Left colon (tissue), 2 donors: Measurements from ENCODE around the gene NXF1. TPM values are rescaled to one million over a fixed set of nuclear protein-coding genes. Genes with fewer than 3 reads are reported as not detected.
A peak's percentile ranks its signal among the peaks of the same experiment; 100 is the strongest.
"Not testable (repeated sequence)": the region's sequence is repeated elsewhere in the genome, so short reads cannot be mapped to it uniquely, and the experiment has no call there.

Source experiments
- ATAC-seq: fragments of 200-7000 bp; cut with Tn5 transposase; one replicate; pipeline ENCODE4 v1.9.1; 2020; ENCODE audit warnings: mild to moderate bottlenecking, moderate library complexity
- DNase-seq, 2 donors: peaks; one replicate each; pipeline ENCODE4 v3.0.0-alpha.2; 2020
- intact Hi-C, 2 donors: fragments of 100-400 bp; cut with DNase I in 1 of 2; cut with micrococcal nuclease in 1 of 2; formaldehyde crosslinking; loops; one replicate each; pipeline versions ENCODE4 v1.11.2 to v1.14.0; 2022; cut with DNase I, micrococcal nuclease
- total RNA-seq, 2 donors: library from RNA; stranded (reverse); fragmentation: NEBNext Ultra II Directional; extraction: Animal tissue kit (Norgen Biotek cat#: 25700); gene quantifications; one replicate each; pipeline ENCODE4 v1.2.1, GENCODE V29; 2021
- donor health status: DM: no; HTN: no; CAD: no.
- donor health status: DM: yes; HTN: yes; CAD: no.

Gene NXF1
- total RNA-seq, 2 donors from 2014 or later: 50.4 to 51.0 TPM

DNA sequence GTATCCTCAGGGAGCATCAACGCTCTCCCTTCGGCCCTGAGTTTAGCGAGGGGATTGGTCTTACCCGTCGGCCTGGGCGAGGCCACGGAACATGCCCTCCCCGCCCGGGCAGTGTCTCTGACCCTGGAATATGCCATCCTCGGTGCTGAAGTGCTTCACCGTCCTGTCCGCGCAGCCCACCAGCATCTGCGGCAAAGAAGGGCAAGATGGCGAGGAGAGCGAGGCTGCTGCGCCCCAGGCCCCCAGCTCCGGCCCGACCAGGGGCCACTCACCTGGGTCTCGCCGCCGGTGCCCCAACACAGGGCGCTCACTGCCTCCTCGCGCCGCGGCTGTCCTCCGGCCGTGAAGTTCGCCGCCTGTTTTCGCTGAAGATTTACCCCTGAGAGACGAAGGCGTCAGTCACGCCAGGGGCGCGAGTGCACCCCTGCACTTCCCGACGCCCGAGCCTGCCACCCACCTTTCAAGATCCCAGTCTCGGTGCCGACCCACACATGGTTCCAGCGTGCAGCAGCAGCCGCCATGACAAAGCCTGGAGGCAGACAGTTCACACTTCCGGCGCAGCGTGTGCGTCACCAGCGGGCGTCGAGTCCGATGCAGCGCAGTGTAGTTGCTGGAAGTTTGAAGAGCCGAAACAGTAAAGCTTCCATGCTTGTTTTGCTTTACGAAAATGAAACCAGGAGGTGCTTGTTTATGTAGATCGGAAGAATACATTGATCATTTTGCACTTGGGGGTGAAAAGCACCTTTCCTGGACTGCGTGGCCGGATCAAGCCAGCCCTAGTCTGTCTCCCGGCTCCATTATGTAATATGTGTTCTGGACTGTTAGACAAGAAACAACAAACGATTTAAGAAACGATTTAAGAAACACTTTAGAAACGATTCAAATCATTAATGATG is 34.1 kb upstream of the NXF1 start, which contains the start of gene WDR74:
WDR74 (minus strand) TSS at position 541 of the 896 bp plus-strand sequence; CDS start at position 521, 20 bp downstream.
- peak; percentile 74 for ATAC-seq
- peak; percentile 93 to 95 for DNase-seq
- intact Hi-C loops: no loop called here

DNA sequence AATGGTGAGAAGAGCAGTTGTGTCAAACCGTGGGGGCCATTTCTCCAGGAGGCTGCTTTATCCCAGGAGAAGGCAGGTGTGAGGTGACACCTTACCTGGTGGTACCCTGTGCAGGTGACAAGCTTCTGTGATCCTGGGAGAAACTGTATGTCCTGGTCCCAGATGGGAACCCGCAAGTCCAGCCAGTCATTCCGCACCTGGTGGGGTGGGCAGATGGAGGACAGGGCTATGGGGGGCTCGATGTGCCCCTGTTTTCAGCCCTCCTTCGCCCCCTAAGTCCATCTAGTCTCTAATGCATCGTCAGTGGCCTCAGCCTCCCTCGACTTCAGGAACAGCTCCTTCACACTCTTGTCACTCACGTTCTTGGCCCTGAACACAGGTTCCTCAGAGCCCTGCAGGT is 30.1 kb upstream of the NXF1 start:
- DNase-seq (no peak), ATAC-seq (no peak)
- intact Hi-C loops: no loop called here

DNA sequence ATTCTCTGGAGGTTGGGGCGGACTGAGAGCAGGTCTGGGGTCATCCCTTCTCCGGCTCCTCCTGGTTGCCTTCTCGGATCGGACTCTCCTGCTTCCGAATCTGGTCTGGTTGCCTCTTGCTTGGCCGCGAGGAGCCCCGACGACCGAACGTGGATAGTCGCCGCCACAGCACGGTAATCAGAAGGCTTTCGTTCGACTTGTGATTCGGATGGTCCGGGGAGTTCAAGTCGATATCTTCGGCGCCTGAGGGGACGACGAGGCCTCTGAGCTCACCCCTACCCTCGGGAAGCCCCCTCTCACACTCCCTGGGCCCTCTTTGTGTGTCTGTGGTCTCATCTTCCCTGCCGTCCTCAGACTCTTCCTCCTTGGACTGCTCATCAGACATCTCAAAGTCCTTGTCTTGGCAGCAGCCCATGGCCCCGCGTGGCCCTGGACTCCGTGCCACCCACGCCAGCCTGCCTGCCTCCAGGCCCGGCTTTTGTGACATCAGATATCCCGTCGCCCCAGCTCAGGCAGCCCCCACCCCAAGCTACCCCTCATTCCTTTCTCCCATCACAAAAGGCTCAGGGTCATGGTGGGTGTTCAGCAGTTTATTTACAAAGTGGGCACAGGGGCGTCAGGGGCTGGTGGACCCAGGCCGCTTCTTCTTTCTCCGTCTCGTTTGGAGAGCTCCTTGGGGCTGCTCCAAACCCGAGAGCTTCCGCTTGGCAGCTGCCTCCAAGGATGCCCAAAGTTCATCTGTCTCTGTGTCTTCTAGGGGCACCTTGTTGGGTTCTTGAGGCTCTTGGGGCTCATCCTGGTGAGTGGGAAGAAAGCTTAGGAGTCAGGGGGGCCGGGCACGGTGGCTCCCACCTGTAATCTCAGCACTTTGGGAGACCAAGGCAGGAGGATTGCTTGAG is 27.3 kb upstream of the NXF1 start, which contains the start of gene TEX54:
TEX54 (minus strand) TSS at position 506 of the 899 bp plus-strand sequence.
- ATAC-seq (peak; percentile 27), DNase-seq (peak; percentile 33 to 56)
- intact Hi-C loops: no loop called here

DNA sequence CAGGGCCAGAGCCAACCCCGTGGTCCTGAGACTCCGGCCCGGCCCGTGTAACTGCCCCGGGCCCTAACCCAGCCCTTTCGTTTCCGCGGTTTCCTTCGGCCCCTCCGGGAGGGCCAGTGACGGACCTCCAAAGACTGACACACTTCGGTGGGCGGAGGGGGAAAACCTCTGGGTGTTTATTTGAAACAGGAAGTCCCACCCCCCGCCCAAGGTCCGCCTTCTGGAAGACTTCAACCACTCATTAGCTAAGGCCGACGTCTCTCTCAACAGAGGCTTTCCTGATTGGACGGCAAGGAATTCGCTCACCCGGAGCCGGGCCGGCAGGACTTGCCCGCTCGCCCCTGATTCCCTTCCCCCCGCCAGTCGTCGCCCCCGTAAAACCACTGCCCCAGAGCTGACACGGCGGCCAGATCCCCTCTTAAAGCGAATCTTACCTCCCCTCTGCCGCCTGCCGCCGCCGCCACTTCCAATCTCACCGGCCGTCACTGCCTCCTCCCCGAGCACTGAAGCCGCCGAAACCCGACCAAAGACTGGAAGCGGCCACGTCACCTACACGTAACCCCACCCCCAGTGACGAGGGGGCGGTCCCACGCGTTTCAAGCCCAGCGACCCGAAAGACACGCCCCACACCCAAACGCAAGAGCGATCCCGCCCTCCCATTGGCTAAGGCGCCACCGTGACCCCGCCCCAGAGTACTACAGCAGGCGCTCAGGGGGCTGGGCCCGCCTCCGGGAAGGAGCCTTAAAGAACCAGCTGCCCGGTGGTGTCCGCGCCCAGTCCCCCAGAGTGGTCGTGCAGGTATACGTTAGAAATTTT is 26.5 kb upstream of the NXF1 start, which contains the start of gene STX5:
STX5 (minus strand) TSS at position 532 of the 816 bp plus-strand sequence. CDS start 808 bp downstream, outside the sequence.
- intact Hi-C loops: no loop called here
- peak; percentile 99 to 100 for DNase-seq
- peak; percentile 95 for ATAC-seq

DNA sequence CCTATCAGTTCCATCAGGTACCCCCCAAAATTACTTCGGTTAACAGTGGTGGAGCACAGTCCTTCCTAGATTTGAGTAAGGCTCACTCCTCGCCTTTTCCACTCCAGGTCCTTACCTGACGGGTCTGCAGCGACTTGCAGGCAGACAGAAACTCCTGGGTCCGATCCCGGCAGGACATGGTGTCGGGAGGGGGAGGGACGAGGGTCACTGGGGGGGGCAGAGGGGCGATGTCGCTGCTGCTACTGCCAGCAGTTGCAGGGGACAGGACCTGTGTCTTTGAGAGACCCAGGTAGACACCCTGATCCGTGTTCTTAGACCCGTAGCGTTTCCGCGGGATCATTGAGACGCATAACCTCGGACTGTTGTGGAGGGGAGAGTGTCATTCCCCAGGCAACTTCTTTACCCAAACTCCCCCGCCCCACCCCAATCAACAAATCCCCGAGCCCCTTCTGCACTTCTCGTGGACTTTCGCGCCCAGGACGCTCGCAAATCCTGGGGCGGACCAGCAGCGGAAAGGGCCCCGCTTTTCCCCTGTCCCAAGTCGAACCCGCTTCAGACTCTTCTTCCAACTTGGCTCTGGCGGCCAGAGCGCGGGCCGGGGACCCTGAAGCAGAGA is 25.8 kb upstream of the NXF1 start:
- DNase-seq (no peak), ATAC-seq (no peak)
- intact Hi-C loops: no loop called here

DNA sequence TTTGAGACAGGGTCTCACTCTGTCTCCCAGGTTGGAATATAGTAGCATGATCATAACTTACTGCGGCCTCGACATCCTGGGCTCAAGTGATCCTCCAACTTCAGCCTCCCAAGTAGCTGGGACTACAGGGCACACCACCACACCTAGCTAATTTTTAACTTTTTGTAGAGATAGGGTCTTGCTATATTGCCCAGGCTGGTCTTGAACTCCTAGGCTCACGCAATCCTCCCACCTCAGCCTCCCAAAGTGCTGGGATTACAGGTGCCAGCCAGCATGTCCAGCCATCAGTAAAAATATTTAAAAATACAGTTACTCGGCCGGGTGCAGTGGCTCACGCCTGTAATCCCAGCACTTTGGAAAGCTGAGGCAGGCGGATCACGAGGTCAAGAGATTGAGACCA is 22.9 kb upstream of the NXF1 start:
- ATAC-seq, DNase-seq, intact Hi-C loops: not testable (repeated sequence)

DNA sequence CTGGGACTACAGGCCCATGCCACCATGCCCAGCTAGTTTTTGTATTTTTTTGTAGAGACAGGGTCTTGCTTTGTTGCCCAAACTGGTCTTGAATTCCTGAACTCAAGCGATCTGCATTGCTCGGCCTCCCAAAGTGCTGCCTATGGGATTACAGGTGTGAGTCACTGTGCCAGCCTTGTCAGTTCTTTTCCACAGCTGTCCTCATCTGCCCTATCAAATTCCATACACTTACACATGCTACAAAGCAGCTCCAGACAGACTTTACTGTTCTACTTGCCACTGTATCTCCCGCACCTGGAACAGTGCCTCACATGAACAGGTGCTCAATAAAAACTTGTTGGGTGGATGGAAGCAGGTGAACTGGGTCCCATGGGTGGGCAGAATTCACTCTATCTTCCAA is 18.4 kb upstream of the NXF1 start:
- ATAC-seq (no peak), DNase-seq (no peak)
- intact Hi-C loops: no loop called here

DNA sequence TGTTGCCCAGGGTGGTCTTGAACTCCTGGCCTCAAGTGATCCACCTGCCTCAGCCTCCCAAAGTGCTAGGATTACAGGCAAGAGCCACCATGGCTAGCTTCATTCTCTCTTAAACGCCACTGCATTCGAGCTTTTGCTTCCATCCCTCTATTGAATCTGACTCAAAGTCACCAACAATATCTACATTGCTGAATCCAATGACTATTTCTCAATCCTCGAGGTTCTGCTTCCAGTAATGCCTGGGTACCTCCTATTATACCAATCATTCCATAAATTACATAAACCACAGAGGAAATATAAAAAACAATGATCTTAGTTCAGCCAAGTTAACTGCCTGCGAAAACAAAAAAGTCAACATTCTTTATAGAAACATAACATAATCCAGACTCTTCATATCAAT is 11.9 kb upstream of the NXF1 start:
- intact Hi-C loops: no loop called here

DNA sequence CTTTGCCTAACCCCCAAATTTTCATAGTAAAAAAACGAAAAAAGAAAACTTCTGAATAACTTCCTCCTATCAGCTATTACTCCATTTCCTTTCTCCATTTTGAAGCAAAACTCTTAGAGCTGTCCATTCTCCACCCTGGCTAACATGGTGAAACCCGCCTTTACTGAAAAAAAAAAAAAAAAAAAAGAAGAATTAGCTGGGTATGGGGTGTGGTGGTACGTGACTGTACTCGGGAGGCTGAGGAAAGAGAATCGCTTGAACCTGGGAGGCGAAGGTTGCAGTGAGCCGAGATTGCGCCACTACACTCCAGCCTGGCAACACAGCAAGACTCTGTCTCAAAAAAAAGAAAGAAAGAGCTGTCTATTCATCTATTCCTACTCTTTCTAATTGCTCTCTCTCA is 11.3 kb upstream of the NXF1 start:
- DNase-seq (no peak), ATAC-seq (no peak)

More for the DNA sequence above, 11.9 kb upstream of the NXF1 start:
- DNase-seq (no peak), ATAC-seq (no peak)

DNA sequence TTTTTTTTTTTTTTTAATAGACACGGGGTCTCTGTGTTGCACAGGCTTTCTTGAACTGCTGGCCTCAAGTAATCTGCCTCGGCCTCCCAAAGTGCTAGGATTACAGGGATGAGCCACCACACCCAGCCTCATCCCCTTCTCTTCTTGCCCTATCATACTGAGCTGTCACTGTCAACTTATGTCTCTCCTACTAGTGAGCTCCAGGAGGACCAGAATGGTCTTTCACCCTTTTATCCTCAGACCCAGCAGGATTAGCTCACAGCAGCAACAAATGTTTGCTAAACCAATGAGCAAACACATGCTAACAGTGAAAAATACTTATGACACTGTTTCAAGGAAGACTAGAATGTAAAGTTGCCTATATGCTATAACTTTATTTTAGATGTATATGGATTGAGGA is 6.4 kb upstream of the NXF1 start:
- intact Hi-C loops: no loop called here
- DNase-seq: no peak
- no peak for ATAC-seq

More for the DNA sequence above, 11.3 kb upstream of the NXF1 start:
- intact Hi-C loops: no loop called here

DNA sequence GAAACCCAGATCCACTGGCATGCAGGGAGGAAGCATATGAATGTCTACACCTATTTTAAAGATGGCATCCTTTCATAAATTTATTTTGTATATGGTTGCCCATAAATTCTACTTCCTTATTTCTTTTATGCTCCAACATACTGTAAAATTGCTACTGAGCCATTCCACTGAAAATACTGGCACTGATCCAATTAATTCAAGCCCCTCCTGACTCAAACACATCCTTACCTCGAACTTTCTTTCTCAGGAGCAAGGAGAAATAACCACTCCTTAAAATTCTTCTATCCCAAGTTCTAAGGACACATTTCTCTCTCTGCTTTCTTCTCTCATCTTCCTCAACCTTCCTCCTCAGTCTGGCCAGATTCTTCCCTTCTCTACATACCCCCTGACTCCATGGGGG is 5.5 kb upstream of the NXF1 start:
- intact Hi-C loops: no loop called here
- DNase-seq (no peak), ATAC-seq (peak; percentile 59)

DNA sequence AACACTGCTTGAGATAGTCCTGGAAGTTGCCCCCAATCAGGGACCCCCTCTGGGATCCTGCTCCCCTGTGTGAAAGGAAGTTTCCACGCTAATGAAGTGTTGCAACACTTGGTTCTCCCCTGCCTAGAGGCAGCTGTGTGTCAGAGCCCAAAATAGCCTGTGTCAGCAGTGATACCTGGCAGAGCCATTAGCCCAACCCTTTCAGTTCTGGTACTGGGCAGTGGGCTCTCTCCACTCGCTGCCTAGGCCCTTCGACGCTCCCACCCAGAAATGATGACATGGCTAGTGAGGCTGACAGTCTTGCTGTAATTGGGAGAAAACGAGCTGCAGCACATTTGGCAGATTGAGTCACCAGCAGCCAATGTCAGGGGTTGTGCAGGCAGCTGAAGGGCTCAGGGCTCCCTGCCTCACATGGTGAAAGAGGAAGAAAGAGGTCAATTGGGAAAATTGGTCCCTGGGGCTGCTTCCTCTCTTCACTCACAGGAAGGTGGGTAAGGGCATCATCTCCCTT is 1.4 kb upstream of the NXF1 start:
- no peak for DNase-seq
- intact Hi-C loops: no loop called here

DNA sequence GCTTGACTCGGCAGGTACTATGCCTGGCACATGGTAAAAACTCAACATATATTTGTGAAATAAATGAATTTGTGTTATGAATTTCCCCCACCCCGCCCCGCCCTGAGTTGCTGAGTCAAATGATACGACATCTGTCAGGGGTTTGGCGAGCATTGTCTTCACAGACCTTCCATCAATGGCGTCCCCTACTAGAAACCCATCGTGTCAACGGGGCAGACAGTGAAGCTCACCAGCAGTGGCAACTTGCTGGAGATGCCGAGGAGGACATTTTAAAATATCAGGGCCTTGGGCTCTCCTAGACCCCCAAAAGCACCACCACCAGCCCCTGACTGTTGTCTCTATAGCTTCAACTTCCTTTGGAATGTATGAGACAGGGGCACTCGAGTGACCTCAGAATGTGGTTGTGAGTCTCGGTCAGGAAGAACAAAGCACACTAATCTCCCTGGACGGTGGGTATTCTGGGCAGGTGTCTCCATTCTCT is 761 bp upstream of the NXF1 start:
- ATAC-seq (no peak), DNase-seq (no peak)
- intact Hi-C loops: no loop called here

More for the DNA sequence above, 1.4 kb upstream of the NXF1 start:
- no peak for ATAC-seq

DNA sequence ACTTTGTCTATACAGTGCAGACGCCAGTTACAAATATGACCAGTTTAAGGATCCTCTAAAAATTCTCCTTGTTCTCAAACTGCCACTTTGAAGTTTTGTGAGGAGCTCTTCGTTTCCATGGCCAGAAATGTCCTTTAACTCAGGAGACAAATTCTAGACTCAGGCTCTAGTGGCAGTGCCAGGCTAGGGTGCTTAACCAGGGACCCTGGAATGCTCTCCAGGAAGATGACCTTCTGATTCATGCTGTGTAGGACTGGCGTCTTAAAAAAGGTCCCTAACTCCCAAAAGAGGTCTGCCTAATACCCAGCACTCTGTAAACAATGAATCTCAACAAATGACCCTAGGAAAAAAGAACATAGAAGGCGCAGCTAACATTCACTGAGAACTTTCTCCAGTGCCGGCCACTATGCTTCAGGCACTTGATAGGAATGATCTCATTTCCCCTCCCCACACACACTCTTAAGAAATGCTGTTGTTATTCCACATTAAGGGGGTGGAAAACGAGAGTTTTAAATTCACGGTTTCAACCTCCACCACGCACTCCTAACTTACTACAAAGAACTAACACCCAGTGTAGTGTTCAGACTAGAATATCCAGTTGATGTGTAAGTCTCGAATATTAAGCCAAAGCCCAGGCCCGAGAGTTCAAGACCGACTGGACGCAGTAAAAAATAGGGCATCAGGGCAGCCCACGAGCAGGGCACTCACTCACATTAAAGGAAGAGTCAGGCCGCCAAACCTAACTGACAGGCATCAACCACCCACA is 747 bp downstream of the NXF1 start:
- peak; percentile 21 for ATAC-seq
- DNase-seq: no peak

DNA sequence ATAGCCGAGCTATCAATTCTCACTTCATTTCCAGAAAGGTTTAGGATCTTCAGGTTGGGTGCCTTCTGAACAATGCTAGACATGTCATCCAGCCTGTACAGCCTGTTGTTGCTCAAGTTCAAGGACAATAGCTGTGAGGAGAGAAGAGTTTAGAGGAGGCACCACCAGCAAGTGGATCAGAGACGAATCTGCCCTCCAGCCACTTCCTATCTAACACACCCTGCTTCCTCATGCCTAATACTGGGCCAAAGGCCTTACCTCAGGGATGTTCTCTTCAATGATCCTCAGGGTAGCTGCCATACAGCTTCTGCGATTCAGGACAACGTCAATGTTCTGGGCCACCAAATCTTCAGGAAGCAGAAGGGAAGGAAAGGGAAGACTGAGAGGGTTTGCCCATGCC is 4.2 kb downstream of the NXF1 start:
- ATAC-seq (no peak), DNase-seq (no peak)
- intact Hi-C loops: no loop called here

More for the DNA sequence above, 747 bp downstream of the NXF1 start:
- intact Hi-C loops: no loop called here

DNA sequence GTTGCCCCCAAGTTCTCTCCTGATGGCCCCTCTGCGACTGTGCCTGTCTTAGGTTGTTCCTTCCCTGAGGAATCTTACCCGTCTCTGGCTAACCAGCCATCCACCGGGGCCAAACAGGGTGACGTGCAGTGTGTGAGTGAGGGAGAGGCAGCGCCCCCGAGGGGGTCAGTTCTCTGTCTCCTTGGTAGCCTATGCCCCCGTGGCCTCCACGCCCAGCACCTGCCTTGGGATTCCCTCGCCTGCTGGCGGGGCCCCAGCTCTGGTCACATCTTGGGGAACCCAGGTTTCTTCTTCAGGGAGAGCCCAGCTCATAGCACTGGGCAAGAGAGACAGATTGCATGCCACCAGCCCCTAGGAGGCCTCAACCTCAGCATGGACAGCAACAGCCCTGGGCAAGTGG is 5.8 kb downstream of the NXF1 start:
- intact Hi-C loops: no loop called here
- ATAC-seq: no peak

DNA sequence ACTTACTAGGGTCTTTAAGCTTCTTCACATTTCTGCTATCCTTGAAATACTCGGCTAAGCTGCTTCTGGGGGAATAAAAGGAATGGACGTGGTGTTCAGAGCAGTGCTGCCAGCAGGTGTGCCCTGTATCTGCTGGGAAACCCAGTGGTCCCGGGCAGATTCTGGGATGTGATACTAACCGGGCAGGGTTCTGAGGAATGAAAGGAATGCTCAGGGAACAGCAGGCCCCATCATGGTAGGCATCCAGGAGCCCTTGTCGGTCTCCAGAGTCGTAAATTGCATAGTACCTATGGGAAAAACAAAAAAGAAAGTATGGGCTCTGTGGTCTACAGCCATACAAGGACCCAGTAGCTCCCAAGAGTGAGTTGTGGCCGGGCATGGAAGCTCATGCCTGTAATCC is 9.0 kb downstream of the NXF1 start:
- DNase-seq (no peak), ATAC-seq (no peak)
- intact Hi-C loops: no loop called here

More for the DNA sequence above, 5.8 kb downstream of the NXF1 start:
- DNase-seq: no peak
